Mammary microvascular endothelial cell (primary cell): ENCODE results near the gene OR2G3. TPM values are rescaled to one million over a fixed set of nuclear protein-coding genes. Genes with fewer than 3 reads are reported as not detected.

ENCODE experiments used
- total RNA-seq: library from RNA; depleted of rRNA; stranded (reverse); fragments of >200 nt; gene quantifications from 2 replicates; pipeline ENCODE4 v1.2.3, GENCODE V29; 2015

Gene OR2G3
- not detected in 2 replicates for total RNA-seq

GRCh38 chr1:247605286-247605685 is at the start of gene OR2G3:
OR2G3 (plus strand) TSS chr1:247605586; CDS start chr1:247605586, 0 bp downstream.

GRCh38 chr1:247588060-247588459 is 17.3 kb upstream of the OR2G3 start, which contains the start of gene OR2G2:
OR2G2 (plus strand) TSS chr1:247588360; CDS start chr1:247588360, 0 bp downstream.

Other genes starting within 250 kb of the OR2G3 start
- 0.25 and 0.53 TPM in 2 replicates for gene NLRP3, start 189.4 kb upstream of the OR2G3 start, total RNA-seq
- gene OR2B11, start 147.5 kb upstream of the OR2G3 start, total RNA-seq: not detected in 2 replicates
- gene OR2C3, start 69.1 kb upstream of the OR2G3 start, total RNA-seq: not detected in 2 replicates
- gene GCSAML, start 56.5 kb upstream of the OR2G3 start, total RNA-seq: not detected in 2 replicates
- not detected in 2 replicates for gene OR2G2, start 17.2 kb upstream of the OR2G3 start, total RNA-seq
- gene OR13G1, start 74.2 kb downstream of the OR2G3 start, total RNA-seq: not detected in 2 replicates
- not detected in 2 replicates for gene OR6F1, start 111.1 kb downstream of the OR2G3 start, total RNA-seq
- gene OR14K1, start 133.0 kb downstream of the OR2G3 start, total RNA-seq: not detected in 2 replicates
- gene OR14A2, start 142.6 kb downstream of the OR2G3 start, total RNA-seq: not detected in 2 replicates
- not detected in 2 replicates for gene OR1C1, start 155.0 kb downstream of the OR2G3 start, total RNA-seq
- not detected in 2 replicates for gene OR14A16, start 218.5 kb downstream of the OR2G3 start, total RNA-seq
- not detected in 2 replicates for gene OR11L1, start 236.3 kb downstream of the OR2G3 start, total RNA-seq